Measurements from ENCODE around the gene PTOV1. TPM values are rescaled to one million over a fixed set of nuclear protein-coding genes. Genes with fewer than 3 reads are reported as not detected.

PTOV1 gene
- total and polyA plus RNA-seq, 2 experiments from 2014 or later, result 114 to 294 TPM

- H3K36me3 ChIP-seq (replicated peaks; ENCODE audit: insufficient read depth, low read depth), result peaks cover 5% of the 10 kb centered on the region
- H3K27me3 ChIP-seq, result no peaks in the 10 kb centered on the region
- no peaks in the 10 kb centered on the region for H3K9me3 ChIP-seq (ENCODE audit: low read depth)
- peaks cover 12% of the 10 kb centered on the region for H3K4me1 ChIP-seq (ENCODE audit: insufficient read depth)
- H3K4me2 ChIP-seq, result no peak overlapping the region
- H4K20me1 ChIP-seq (ENCODE audit: insufficient read depth, poor library complexity, severe bottlenecking), result peaks cover 62% of the 10 kb centered on the region
- H2AFZ ChIP-seq, result no peak overlapping the region
- H3K9me2 ChIP-seq (replicated peaks; ENCODE audit: insufficient read depth), result no peaks in the 10 kb centered on the region
- no peak for DNase-seq (ENCODE audit: low spot score)
- no peak overlapping the region for H3K4me3 ChIP-seq
- WGBS (ENCODE audit: low lambda C conversion rate, missing lambda C conversion rate), result 95% methylated on average over 34 of the region's 39 CpGs
- TF ChIP-seq EZH2phosphoT487 (IDR thresholded peaks at IDR 0.05; ENCODE audit: low read depth, severe bottlenecking, unreplicated experiment), result no peak
- TF ChIP-seq CTCF (IDR thresholded peaks at IDR 0.05; ENCODE audit: poor library complexity), result no peak
- TF ChIP-seq EZH2 (IDR thresholded peaks at IDR 0.05; ENCODE audit: borderline replicate concordance), result no peak
- no peak overlapping the region for H3K27ac ChIP-seq
- peaks cover 59% of the 10 kb centered on the region for H3K79me2 ChIP-seq
Observed at GRCh38 chr19:49854378-49855263, 3.7 kb downstream of the PTOV1 start.

- no peak overlapping the region for H3K27ac ChIP-seq
- H3K4me3 ChIP-seq, result no peak overlapping the region
- 94% methylated on average over 12 of the region's 12 CpGs for WGBS (ENCODE audit: low lambda C conversion rate, missing lambda C conversion rate)
- H3K9me2 ChIP-seq (replicated peaks; ENCODE audit: insufficient read depth), result no peaks in the 10 kb centered on the region
- H3K9me3 ChIP-seq (ENCODE audit: low read depth), result no peaks in the 10 kb centered on the region
- peaks cover 5% of the 10 kb centered on the region for H3K36me3 ChIP-seq (replicated peaks; ENCODE audit: insufficient read depth, low read depth)
- peaks cover 52% of the 10 kb centered on the region for H3K79me2 ChIP-seq
- H2AFZ ChIP-seq, result no peak overlapping the region
- no peak overlapping the region for H3K4me2 ChIP-seq
- H4K20me1 ChIP-seq (ENCODE audit: insufficient read depth, poor library complexity, severe bottlenecking), result peaks cover 62% of the 10 kb centered on the region
- H3K27me3 ChIP-seq, result no peaks in the 10 kb centered on the region
- H3K4me1 ChIP-seq (ENCODE audit: insufficient read depth), result peaks cover 12% of the 10 kb centered on the region
- no peak for DNase-seq (ENCODE audit: low spot score)
- no peak for TF ChIP-seq EZH2 (IDR thresholded peaks at IDR 0.05; ENCODE audit: borderline replicate concordance)
- TF ChIP-seq EZH2phosphoT487 (IDR thresholded peaks at IDR 0.05; ENCODE audit: low read depth, severe bottlenecking, unreplicated experiment), result no peak
- TF ChIP-seq CTCF (IDR thresholded peaks at IDR 0.05; ENCODE audit: poor library complexity), result no peak
Observed at GRCh38 chr19:49855277-49855675, 4.3 kb downstream of the PTOV1 start.

GRCh38 chr19:49855676-49856573 lies 5.0 kb downstream of the PTOV1 start:
- Histone ChIP-seq H3K4me1 (ENCODE audit: insufficient read depth) (peaks cover 16% of the 10 kb centered on the region), H3K9me2 (replicated peaks; ENCODE audit: insufficient read depth) (no peaks in the 10 kb centered on the region), H3K27ac (no peak overlapping the region), H3K4me3 (no peak overlapping the region), H4K20me1 (ENCODE audit: insufficient read depth, poor library complexity, severe bottlenecking) (peaks cover 68% of the 10 kb centered on the region), H3K36me3 (replicated peaks; ENCODE audit: insufficient read depth, low read depth) (peaks cover 5% of the 10 kb centered on the region), H3K4me2 (no peak overlapping the region), H2AFZ (no peak overlapping the region), H3K9me3 (ENCODE audit: low read depth) (no peaks in the 10 kb centered on the region), H3K27me3 (no peaks in the 10 kb centered on the region), H3K79me2 (peaks cover 52% of the 10 kb centered on the region)
- DNase-seq (ENCODE audit: low spot score), result no peak
- no peak for TF ChIP-seq EZH2phosphoT487 (IDR thresholded peaks at IDR 0.05; ENCODE audit: low read depth, severe bottlenecking, unreplicated experiment)
- no peak for TF ChIP-seq CTCF (IDR thresholded peaks at IDR 0.05; ENCODE audit: poor library complexity)
- no peak for TF ChIP-seq EZH2 (IDR thresholded peaks at IDR 0.05; ENCODE audit: borderline replicate concordance)
- 86% methylated on average over 21 of the region's 21 CpGs for WGBS (ENCODE audit: low lambda C conversion rate, missing lambda C conversion rate)
